ENCODE measurements around the gene TRIM15.

DNA sequence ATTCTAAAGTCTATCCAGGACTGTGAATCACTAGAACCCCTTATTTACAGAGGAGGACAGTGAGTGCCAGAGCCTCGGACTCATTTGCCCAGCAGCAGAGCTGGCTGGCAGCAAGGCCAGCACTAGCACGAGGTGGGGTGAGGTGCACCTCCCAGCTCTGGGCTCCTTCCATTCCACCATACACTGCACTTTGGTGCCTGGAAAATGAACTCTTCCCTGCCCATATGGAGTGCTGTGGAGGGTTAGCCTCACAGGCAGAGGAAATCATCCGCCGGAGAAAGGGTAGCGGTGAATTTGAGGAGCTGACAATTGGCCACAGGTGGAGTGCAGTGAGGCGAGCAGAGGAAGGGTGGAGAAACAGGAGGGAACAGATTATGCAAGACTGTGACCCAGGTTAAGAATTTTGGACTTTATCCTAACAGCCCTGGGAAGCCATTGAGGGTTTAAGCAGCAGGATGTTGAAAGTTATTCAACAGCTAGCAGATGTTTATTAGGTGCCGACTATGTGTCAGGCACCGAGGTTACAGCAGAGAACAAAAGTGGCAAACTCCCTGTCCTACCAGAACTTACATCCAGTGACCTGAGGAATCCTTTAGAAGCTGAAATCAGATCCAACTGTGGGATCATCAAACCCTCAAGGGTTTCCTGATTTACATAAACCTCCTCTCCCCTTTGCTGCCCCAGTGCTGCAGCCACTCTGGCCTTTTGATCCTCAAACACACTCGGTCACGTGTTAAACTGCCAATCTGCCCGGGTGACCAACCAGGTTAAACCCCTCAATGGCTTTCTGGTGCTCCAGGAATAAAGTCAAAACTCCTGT lies 43.7 kb downstream of the TRIM15 start:
- no peak for TF ChIP-seq CTCF (IDR thresholded peaks at IDR 0.05)
- peak; percentile 13 for TF ChIP-seq POLR2A (IDR thresholded peaks at IDR 0.05)
